Testis (tissue), 2 donors: Measurements from ENCODE around the gene CPEB1.

ENCODE experiments used
- CTCF ChIP-seq, 3 experiments: fragments of 450-650 bp in 2 of 3; fragments of 200-600 bp in 1 of 3; sonication (generic) in 1 of 3; IDR thresholded peaks; one replicate each; pipeline ENCODE4 v1.5.1; 2016 to 2019; ENCODE audit warnings: antibody characterized with exemption in 3 of 3, mild to moderate bottlenecking in 2 of 3, moderate library complexity in 1 of 3
- POLR2A ChIP-seq: fragments of 450-650 bp; IDR thresholded peaks from one replicate; pipeline ENCODE4 v1.6.1; 2017; ENCODE audit warnings: antibody characterized with exemption, mild to moderate bottlenecking, moderate library complexity

GRCh38 chr15:82556315-82557035 is 90.7 kb downstream of the CPEB1 start:
- no peak for TF ChIP-seq CTCF (IDR thresholded peaks at IDR 0.05)
- TF ChIP-seq POLR2A = no peak
